HepG2 (cell line): Measurements from ENCODE around the gene FRK. TPM values are rescaled to one million over a fixed set of nuclear protein-coding genes. Genes with fewer than 3 reads are reported as not detected.

ENCODE experiments used
- ATF7-NPFF ChIP-seq: sonication (generic); formaldehyde crosslinking; IDR thresholded peaks from 2 replicates; pipeline ENCODE4 v1.8.1; 2023; ENCODE audit warnings: mild to moderate bottlenecking, low read depth, missing genetic modification reagents, moderate library complexity
- DNMT1 ChIP-seq: sonication (generic); formaldehyde crosslinking; IDR thresholded peaks from 2 replicates; pipeline ENCODE4 v1.5.1; 2020; ENCODE audit warnings: mild to moderate bottlenecking, missing genetic modification reagents
- FOXP1 ChIP-seq, 2 experiments: fragments of 450-650 bp in 1 of 2; IDR thresholded peaks; 2 replicates each; pipeline ENCODE4 v1.6.1; 2017 to 2018; ENCODE audit warnings: antibody characterized with exemption in 1 of 2
- GLMP ChIP-seq: sonication (generic); formaldehyde crosslinking; IDR thresholded peaks from 2 replicates; pipeline ENCODE4 v1.9.0; 2021; ENCODE audit warnings: missing genetic modification reagents, mild to moderate bottlenecking, borderline replicate concordance
- GRHL1 ChIP-seq: sonication (generic); formaldehyde crosslinking; conservative IDR thresholded peaks from 2 replicates; pipeline ENCODE4 v1.8.0; 2022; ENCODE audit warnings: missing genetic modification reagents
- HIVEP1 ChIP-seq: sonication (generic); formaldehyde crosslinking; IDR thresholded peaks from 2 replicates; pipeline ENCODE4 v1.4.0; 2020; ENCODE audit warnings: mild to moderate bottlenecking, missing genetic modification reagents
- ISL2 ChIP-seq: sonication (generic); formaldehyde crosslinking; IDR thresholded peaks from 2 replicates; pipeline ENCODE4 v1.5.0; 2020; ENCODE audit warnings: missing genetic modification reagents
- KLF9 ChIP-seq: IDR thresholded peaks from 2 replicates; pipeline ENCODE4 v1.6.1; 2016; ENCODE audit warnings: low read depth
- MXI1 ChIP-seq: IDR thresholded peaks from 3 replicates; pipeline ENCODE4 v1.6.1; 2012; ENCODE audit warnings: low read depth, low read length, inconsistent platforms, borderline replicate concordance
- SP1 ChIP-seq, 2 experiments: fragments of 450-650 bp in 1 of 2; sonication (generic) in 1 of 2; formaldehyde crosslinking in 1 of 2; IDR thresholded peaks; 2 replicates each; pipeline versions ENCODE4 v1.4.0 to v1.6.1; 2016 to 2020; ENCODE audit warnings: missing genetic modification reagents in 1 of 2
- STAT5B ChIP-seq: sonication (generic); formaldehyde crosslinking; IDR thresholded peaks from 2 replicates; pipeline ENCODE4 v1.4.0; 2020; ENCODE audit warnings: missing genetic modification reagents
- SYNCRIP ChIP-seq: fragments of 200-400 bp; formaldehyde crosslinking; IDR thresholded peaks from 2 replicates; pipeline ENCODE4 v1.6.1; 2018; ENCODE audit warnings: mild to moderate bottlenecking, low read depth, low read length; ENCODE audit not compliant: insufficient read depth
- TFDP1 ChIP-seq: IDR thresholded peaks from 2 replicates; pipeline ENCODE4 v1.6.1; 2016; ENCODE audit warnings: missing compliant biosample characterization, missing genetic modification reagents, borderline replicate concordance
- TSC22D2 ChIP-seq: sonication (generic); formaldehyde crosslinking; IDR thresholded peaks from 2 replicates; pipeline ENCODE4 v1.5.1; 2020; ENCODE audit warnings: missing genetic modification reagents, mild to moderate bottlenecking, borderline replicate concordance
- ZBTB2 ChIP-seq: sonication (generic); formaldehyde crosslinking; IDR thresholded peaks from 2 replicates; pipeline ENCODE4 v1.8.0; 2022; ENCODE audit warnings: low read depth, missing genetic modification reagents
- ZC3H13 ChIP-seq: sonication (generic); formaldehyde crosslinking; IDR thresholded peaks from 2 replicates; pipeline ENCODE4 v1.8.1; 2023; ENCODE audit warnings: mild to moderate bottlenecking, missing genetic modification reagents, moderate library complexity
- ZNF18 ChIP-seq: sonication (generic); formaldehyde crosslinking; IDR thresholded peaks from 2 replicates; pipeline ENCODE4 v1.8.0; 2022; ENCODE audit warnings: mild to moderate bottlenecking, missing genetic modification reagents; ENCODE audit not compliant: insufficient replicate concordance
- ZNF337 ChIP-seq: sonication (generic); formaldehyde crosslinking; IDR thresholded peaks from 2 replicates; pipeline ENCODE4 v1.5.1; 2020; ENCODE audit warnings: missing genetic modification reagents, low read depth, mild to moderate bottlenecking, borderline replicate concordance
- ZNF616 ChIP-seq: sonication (generic); formaldehyde crosslinking; IDR thresholded peaks from 2 replicates; pipeline ENCODE4 v1.5.0; 2020; ENCODE audit warnings: low read depth, mild to moderate bottlenecking, missing genetic modification reagents
- ZNF670 ChIP-seq: sonication (generic); formaldehyde crosslinking; IDR thresholded peaks from 2 replicates; pipeline ENCODE4 v1.8.0; 2022; ENCODE audit warnings: mild to moderate bottlenecking, missing genetic modification reagents, borderline replicate concordance
- ZNF678 ChIP-seq: sonication (generic); formaldehyde crosslinking; IDR thresholded peaks from 2 replicates; pipeline ENCODE4 v1.4.0; 2020; ENCODE audit warnings: mild to moderate bottlenecking, missing genetic modification reagents
- ZNF773 ChIP-seq: sonication (generic); formaldehyde crosslinking; IDR thresholded peaks from 2 replicates; pipeline ENCODE4 v1.4.0; 2020; ENCODE audit warnings: missing genetic modification reagents, borderline replicate concordance
- ZNF839 ChIP-seq: sonication (generic); formaldehyde crosslinking; IDR thresholded peaks from 2 replicates; pipeline ENCODE4 v1.4.0; 2020; ENCODE audit warnings: missing genetic modification reagents, mild to moderate bottlenecking, borderline replicate concordance
- polyA plus RNA-seq, 8 experiments: library from polyadenylated mRNA; depleted of rRNA in 3 of 8; stranded (reverse) in 7 of 8; unstranded in 1 of 8; fragments of >200 nt; fragmentation: Illumina TruSeq in 4 of 8; extraction: Trizol in 4 of 8; gene quantifications; 2 replicates each; pipeline versions ENCODE4 v1.2.1 to v1.2.3, GENCODE V29; 2011 to 2016; ENCODE audit warnings: low read depth in 4 of 8, missing spikeins in 1 of 8, mixed read lengths in 1 of 8; ENCODE audit not compliant: insufficient read depth in 1 of 8
- total RNA-seq, 5 experiments: library from RNA; depleted of rRNA; stranded (reverse); fragments of >200 nt; fragmentation: Illumina TruSeq; extraction: Trizol; gene quantifications; 2 replicates each; pipeline ENCODE4 v1.2.3, GENCODE V29; 2016; ENCODE audit warnings: low read depth in 1 of 5

The FRK gene
- total and polyA plus RNA-seq, 2 of the 13 experiments (the other 11 are each of a cell fraction or from before 2014, with no cell fraction given): 1.3 to 2.9 TPM

GRCh38 chr6:116060572-116061283, at the start of gene FRK (continued):
- no peak for TF ChIP-seq GLMP
- TF ChIP-seq STAT5B (CRISPR knock-in tag): no peak
- no peak for TF ChIP-seq SYNCRIP
- TF ChIP-seq SP1 (IDR thresholded peaks at IDR 0.05): no peak
- 0 out of 2 replicates have a peak, but pooled peaks have one; percentile 3 for TF ChIP-seq SP1 (CRISPR knock-in tag; IDR thresholded peaks at IDR 0.05)
- TF ChIP-seq ZNF616 (CRISPR knock-in tag): no peak
- TF ChIP-seq ZNF337 (CRISPR knock-in tag): no peak
- TF ChIP-seq ZBTB2 (CRISPR knock-in tag): no peak
- TF ChIP-seq TSC22D2 (CRISPR knock-in tag): no peak
- TF ChIP-seq ZNF773 (CRISPR knock-in tag): no peak
- no peak for TF ChIP-seq TFDP1
- no peak; the same call in 2 of the 3 replicates for TF ChIP-seq MXI1
- no peak for TF ChIP-seq FOXP1 (IDR thresholded peaks at IDR 0.05)
- peak; percentile 49 for TF ChIP-seq FOXP1 (CRISPR knock-in tag; IDR thresholded peaks at IDR 0.05)
- no peak for TF ChIP-seq ZNF839 (CRISPR knock-in tag)
- no peak for TF ChIP-seq ZNF670 (CRISPR knock-in tag)
- no peak for TF ChIP-seq DNMT1 (CRISPR knock-in tag)
- no peak for TF ChIP-seq HIVEP1 (CRISPR knock-in tag)
- TF ChIP-seq GRHL1 (CRISPR knock-in tag): no peak
- no peak for TF ChIP-seq KLF9 (CRISPR knock-in tag)
- TF ChIP-seq ZNF18 (CRISPR knock-in tag): no peak
- TF ChIP-seq ATF7-NPFF (CRISPR knock-in tag): 0 out of 2 replicates have a peak, but pooled peaks have one; percentile 28
- TF ChIP-seq ISL2 (CRISPR knock-in tag): no peak
- no peak for TF ChIP-seq ZC3H13 (CRISPR knock-in tag)
- no peak for TF ChIP-seq ZNF678
